Measurements from ENCODE around the gene ZNF554.
"Not testable (repeated sequence)": the region's sequence is repeated elsewhere in the genome, so short reads cannot be mapped to it uniquely, and the experiment has no call there.

The ZNF554 gene

DNA sequence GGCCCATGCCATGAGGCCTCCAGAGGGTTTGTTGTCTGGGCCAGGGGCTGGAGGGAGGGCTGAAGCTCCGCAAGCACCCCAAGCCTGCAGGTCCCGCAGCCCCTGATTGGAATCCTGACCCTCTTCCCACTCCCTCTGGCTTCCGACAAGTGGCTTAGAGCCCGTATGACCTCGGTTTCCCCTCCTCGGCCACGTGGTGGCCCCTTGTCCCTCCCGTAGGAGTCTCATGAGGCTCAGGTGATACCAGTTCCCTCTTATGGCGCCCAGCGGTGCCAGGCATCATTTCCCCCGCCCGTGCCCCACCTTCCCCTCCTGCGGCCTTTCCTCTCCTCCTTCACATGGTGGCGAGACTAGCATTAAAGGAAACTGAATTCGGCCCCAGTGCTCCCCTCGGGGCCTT lies 28.2 kb upstream of the ZNF554 start:
- FAIRE-seq, result no peak

DNA sequence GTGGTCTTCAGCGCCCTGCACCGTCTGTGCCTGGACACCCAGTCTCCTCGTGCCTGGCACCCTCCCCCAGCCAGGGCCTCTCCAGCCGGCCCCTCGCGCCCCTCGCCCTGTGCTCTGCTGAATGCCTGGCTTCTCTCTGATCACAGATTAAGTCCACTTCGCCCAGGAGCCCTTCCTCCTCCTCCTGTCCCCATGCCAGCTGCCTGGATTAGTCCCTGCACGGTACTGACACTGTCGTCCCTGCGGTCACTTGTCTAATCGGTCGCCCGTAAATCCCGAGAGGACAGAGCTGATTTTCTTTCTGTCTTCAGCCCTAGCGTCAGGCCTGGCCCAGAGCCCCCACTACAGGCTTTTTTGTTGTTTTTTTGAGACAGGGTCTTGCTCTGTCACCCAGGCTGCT lies 27.8 kb upstream of the ZNF554 start:
- no peak for FAIRE-seq

DNA sequence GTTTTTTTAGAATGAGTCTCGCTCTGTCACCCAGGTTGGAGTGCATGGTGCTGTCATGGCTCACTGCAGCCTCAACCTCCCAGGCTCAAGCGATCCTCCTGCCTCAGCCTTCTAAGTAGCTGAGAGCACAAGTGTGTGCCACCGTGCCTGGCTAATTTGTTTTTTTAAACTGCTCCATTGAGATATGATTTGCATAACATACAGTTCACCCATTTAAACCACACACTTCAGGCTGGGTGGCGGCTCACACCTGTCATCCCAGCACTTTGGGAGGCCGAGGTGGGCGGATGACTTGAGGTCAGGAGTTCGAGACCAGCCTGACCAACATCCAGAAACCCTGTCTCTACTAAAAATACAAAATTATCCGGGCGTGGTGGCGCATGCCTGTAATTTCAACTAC lies 27.0 kb upstream of the ZNF554 start:
- FAIRE-seq, result not testable (repeated sequence)

DNA sequence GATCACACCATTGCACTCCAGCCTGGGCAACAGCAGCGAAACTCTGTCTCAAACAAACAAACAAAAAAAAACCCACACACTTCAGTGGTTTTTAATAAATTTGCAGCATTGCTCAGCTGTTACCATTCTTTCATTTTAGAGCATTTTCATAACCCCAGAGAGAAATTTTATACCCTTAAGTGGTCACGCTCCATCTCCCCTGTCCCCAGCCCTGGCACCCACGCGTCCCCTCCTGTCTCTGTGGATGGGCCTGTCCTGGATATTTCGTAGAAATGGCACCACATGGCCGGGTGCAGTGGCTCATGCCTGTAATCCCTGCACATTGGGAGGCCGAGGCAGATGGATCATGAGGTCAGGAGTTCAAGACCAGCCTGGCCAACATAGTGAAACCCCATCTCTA lies 26.5 kb upstream of the ZNF554 start:
- FAIRE-seq, result no peak

DNA sequence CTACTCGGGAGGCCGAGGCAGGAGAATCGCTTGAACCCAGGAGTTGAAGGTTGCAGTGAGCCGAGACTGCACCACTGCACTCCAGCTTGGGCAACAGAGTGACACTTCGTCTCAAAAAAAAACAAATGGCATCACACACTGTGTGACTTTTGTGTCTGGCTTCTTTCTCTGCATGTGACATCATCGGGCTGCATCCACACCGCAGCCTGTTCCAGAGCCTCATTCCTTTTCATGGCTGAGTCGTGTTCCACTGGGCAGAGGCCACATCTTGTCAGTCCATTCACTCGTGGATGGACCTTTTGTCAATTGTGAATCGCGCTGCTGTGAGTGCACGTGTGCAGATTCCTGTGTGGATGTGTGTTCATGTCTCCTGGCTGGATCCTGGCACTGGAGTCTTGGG lies 26.1 kb upstream of the ZNF554 start:
- FAIRE-seq, result no peak

DNA sequence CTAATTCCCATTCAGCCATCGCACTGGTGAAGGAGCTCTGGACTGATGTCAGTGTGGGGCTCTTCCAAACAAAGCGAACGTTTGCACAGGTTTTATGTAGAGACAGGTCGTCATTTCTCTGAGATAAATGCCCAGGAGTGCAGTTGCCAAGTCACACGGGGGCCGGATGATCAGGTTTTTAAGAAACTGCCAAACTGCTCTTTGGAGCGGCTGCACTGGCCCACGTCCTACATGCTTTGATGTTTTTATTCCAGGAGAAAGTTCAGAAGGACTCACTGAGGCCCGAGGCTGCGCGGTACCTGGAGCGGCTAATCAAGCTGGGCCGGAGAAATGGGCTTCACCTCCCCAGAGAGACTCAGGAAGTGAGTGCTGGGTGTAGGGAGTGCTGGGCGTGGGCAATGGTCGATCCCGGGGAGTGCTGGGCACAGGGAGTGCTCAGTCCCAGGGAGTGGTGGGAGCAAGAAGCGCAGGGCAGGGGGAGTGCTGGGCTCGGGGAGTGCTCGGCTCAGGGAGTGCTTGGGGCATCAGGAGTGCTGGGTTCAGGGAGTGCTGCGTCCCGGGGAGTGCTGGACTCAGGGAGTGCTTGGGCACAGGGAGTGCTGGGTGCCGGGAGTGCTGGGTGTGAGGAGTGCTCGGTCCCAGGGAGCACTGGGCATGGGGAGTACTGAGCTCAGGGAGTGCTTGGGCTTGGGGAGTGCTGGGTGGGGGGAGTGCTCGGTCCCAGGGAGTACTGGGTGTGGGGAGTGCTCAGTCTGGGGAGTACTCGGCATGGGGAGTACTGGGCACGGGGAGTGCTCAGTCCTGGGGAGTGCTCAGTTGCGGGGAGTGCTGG lies 23.6 kb upstream of the ZNF554 start:
- no peak for FAIRE-seq

DNA sequence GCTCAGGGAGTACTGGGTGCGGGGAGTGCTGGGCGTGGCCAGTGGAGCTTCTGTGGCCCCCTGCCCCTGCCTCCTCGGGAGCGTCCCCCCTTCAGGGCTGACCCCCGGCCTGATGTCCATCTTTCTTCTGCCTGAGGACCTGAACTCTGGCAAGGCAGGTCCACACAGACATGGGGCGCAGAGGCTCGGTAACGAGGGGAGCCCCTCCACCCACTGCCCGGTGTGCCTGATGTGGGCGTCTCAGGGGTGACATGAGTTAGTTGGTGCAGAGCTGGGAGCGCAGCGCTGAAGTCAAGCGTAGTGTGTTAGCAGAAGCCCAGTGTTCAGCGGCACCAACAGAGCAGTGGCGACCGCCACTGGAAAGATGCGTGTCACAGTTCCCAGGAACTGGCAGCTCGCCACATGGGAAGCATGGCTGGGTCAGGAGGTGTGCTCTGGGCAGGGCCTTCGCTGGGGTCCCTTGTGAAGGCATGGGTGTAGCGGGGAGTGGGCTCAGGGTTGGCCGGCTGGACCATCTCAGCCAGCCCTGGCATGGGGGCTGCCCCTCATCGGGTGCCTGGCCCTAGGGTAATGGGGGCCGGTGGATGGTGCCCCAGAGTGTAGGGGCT lies 22.9 kb upstream of the ZNF554 start:
- FAIRE-seq, result no peak

DNA sequence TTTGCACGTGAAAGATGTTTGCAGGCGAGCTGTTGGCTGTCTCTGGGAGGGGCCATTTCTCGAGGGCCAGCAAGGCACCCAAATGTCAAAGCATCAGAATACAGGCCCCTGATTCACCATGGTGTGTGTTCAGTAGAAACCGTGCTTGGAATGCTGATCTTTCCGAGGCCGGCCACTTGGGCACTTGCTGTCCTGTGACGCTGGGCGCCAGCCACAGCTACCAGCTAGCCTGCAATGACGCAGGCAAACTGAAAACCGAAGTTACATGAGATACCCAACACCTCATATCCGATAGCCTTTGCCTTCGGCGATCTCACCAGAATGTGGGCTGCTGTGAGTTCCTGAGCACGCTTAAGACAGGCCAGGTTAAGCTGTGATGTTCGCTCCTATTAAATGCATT lies 22.4 kb upstream of the ZNF554 start:
- no peak for FAIRE-seq

DNA sequence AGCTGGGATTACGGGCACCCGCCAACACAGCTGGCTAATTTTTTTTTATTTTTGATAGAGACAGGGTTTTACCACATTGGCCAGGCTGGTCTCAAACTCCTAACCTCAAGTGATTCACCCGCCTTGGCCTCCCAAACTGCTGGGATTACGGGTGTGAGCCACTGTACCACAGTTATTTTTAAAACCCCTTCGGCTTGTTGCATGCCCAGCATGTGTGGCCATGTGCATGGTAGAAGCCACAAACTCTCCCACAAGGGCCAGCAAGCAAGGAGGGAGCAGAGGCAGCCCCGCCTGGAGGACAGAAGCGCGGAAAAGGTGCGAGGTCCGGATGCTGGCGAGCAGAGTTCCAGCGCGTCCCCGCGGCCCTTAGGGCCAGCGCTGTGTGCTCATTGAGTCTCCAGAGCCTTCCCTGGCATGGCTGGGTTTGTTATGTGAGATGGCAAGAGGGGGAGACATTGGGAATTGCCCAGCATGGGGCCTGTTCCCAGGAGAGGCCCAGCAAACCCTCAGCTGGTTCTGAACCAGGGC lies 21.4 kb upstream of the ZNF554 start:
- FAIRE-seq, result no peak

DNA sequence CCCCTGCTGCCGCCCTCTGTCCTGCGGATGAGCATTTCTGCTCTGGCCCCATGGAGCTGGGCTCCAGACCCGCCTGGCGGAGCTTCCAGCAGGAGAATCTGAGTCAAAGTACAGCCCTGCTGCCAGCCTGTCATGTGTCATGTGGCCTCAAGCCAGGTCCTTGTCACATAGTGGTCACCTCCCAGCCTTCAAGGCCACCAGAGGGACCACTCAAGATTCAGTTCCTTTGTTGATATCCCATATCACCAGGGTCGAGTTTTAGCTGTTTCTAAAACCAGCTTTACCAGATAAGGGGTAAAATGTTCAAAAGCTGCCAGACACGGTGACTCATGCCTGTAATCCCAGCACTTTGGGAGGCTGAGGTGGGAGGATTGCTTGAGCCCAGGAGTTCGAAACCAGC lies 20.9 kb upstream of the ZNF554 start:
- no peak for FAIRE-seq

DNA sequence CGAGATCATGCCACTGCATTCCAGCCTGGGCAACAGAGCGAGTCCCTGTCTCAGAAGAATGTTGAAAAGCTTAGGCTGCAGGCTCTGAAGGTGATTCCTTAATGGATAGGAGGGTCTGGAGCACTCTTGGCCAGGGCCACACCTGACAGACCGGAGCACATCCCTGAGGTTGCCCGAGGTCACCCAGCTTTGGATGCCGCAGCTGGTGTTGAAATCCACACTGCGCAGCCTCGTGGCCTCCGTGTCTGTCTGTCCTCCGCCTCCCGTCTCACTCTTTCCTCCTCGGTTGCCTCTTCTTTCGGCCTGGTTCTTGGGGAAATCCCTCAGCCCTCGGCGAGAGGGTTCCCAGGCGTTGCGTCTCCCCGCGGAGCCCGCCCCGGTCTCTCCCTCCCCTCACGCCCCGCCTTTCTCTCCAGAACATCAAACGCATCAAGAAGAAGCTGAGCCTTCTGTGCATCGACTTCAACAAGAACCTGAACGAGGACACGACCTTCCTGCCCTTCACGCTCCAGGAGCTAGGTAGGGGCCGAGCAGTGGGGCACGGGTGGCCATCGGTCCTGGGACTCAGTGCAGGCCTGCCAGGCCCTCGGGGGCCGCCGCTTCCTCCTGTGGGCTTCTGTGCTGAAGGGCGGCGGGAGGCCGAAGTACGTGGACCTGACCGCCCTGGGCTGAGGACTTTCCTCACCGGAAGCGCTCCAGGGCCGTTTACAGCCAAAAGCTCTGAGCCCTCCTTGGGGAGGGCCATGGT lies 20.2 kb upstream of the ZNF554 start:
- FAIRE-seq, result no peak

DNA sequence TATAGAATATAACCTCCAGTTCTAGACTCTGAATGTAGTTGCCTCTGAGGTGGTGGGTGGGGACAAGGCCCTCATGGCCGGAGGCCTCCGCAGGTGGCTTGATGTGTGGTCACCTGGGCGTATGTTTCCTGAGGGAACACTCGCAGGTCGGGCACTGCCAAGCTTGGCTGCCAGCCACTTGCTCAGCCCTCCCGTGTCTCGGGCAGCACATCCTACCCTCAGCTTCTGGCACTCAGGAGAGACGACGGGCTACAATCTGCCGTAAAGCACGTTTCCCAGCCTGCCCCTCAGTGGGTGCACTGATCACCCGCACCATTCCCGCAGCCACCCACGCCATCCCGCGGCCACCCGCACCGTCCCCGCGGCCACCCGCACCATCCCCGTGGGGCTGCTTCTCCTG lies 19.2 kb upstream of the ZNF554 start:
- FAIRE-seq, result no peak

DNA sequence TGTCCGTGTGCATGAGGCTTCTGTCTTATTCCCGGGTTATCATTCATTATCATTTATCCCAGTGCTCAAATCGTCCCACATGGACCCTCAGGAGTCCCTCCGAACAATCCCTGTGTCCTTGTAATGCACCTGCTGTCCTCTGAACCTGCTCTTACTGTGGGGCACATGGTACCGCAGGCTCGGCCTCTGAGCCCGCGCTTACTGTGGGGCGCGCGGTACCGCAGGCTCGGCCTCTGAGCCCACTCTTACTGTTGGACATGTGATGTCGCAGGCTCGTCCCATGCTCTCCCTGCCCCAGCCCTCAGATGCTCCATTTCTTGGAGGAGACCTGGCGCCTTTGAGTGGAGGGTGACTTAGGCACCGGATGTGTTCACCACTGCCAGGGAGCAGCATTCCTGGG lies 16.8 kb upstream of the ZNF554 start:
- FAIRE-seq, result no peak

DNA sequence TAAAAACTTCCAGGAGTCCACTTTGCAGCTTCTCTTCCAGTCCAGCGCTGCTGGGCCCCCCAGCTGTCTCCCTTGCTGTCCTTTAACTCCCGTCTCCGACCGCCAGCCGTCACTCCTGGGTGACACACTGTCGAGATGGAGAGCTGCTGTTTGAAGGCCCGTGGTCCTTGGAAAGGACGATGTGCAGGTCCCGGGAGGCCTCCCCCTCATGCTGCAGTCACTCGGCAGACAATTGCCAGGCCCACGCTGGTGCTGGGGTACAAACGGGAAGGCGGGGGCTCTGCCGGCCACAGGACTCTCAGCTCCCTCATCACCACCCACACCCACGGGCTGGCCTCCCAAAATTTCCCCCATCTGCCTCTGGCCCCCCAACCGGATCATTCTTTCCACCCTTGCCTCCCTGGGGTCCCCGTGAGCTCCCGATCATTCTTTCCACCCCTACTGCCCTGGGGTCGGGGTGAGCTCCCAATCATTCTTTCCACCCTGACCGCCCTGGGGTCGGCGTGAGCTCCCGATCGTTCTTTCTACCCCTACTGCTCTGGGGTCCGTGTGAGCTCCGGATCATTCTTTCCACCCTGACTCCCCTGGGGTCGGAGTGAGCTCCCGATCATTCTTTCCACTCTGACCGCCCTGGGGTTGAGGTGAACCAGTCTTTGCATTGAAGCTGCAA lies 16.0 kb upstream of the ZNF554 start:
- FAIRE-seq, result no peak

DNA sequence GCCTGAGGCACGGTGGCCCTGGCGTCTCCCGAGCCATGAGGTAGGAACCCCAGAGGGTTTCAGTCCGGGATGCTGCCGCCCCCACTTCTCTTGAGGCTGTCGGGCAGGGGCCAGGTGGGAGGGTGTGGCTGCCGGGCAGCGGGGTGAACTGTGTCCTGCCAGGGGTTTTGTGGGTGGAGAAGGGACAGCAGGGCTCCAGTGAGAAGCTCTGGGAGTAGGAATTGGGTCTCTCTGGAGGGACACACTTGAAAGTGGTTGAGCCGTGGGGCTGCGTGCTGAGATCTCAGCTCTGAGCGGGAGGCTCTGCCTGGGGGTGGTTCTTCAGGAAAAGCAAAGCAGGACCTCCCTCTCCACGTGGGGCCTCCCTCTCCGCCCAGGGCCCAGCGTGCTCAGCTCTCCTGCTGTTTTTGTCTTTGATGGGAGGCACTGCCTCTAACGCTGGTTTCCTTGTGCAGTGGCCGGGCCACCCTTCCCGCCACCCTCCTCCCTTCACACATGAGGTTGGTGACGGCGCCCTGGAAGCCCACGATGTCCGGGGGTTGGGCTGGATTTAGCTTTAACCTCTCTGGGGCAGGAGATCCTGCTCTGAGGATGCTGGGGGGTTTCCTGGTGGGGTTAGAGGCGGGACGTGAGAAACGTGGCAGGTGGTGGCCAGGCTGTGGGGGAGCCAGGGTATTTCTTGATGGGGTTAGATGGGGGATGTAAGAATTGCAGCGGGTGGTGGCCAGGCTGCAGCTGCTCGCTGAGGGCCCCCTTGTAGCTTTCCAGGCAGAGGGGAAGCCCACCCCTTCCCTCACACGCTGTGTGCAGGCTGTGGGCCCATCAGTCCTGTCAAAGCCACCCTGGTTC lies 15.3 kb upstream of the ZNF554 start:
- no peak for FAIRE-seq

DNA sequence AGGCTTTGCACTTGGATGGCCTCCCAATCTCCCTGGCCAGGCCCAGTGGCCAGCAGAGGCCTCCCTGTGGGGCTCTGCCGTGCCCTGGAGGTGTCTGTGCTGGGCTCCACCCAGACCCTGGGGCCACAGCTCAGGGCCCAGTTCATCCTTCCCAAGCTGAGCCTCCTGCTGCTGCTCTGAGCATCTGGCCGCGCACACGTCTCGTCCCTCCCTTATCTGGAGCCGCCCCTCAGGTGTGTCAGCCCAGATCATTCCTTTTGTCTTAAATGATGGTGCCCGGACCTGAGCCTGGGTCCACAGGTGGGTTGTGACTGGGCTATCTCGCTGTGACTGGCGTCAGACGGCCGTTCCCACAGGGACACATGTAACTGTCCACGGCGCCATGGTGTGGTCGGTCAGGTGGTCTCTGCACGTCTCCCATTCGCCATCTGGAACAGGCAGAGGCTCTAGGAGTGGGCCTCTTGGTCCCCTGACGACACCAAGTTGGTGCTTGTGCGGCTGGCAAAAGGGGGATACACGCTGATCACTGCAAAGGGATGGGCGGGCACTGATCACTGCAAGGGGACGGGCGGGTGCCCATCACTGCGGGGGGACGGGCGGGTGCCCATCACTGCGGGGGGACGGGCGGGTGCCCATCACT lies 14.3 kb upstream of the ZNF554 start:
- no peak for FAIRE-seq

DNA sequence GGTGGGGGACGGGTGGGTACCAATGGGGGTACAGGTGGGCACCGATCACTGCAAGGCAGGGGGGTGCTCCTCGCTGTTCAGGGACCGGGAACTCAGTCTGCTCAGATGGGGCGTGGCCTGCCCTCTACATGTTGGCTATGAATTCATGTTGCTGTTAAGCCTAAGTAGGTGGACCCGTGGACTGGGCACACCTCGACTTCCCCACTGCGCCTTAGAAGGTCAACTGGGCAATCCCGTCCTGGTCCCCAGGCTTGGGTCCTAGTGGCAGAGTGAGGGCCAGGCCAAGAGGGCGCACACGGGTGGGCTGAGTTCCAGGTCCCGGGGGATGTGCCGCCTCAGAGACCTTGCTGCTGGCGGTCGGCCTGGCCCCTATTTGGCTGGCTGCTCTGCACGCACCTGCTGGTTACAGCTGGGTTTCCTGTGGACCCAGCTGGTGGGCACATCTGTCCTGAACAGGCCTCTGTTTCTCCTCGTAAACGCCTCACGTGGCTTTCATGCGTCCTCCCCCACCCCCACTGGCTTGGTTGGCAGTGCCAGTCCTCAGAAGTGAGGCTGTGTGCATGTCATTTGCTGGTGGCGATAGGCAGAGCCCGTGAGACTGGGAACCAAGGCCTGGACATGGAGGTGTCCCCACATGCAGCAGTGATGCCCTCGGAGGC lies 13.5 kb upstream of the ZNF554 start:
- no peak for FAIRE-seq

DNA sequence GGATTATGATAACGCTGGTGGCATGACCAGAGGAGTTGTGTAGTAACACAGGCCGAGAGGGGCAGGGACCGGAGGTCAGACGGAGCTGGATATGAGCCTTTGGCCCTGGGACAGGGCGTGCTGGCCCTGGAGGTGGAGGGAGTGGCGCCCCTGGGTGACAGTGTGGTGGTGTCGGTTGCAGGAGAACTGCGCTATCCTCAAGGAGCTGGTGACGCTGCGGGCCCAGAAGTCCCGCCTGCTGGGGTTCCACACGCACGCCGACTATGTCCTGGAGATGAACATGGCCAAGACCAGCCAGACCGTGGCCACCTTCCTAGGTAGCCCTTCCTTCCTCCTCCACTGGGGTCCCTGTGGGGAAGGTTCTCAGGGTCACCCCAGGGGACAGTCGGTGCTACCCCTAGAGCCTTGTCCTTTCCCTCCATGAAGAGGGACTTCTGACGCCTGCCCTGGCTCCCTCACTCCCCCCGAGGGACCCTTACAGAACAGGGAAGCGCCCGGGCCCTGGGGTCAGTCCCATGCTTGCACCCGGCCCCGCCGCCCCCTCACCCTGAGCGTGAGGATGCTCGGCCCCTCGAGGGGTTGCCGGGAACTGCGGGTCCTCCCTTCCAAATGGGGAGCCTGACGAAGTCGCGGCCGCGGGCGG lies 12.8 kb upstream of the ZNF554 start:
- no peak for FAIRE-seq

DNA sequence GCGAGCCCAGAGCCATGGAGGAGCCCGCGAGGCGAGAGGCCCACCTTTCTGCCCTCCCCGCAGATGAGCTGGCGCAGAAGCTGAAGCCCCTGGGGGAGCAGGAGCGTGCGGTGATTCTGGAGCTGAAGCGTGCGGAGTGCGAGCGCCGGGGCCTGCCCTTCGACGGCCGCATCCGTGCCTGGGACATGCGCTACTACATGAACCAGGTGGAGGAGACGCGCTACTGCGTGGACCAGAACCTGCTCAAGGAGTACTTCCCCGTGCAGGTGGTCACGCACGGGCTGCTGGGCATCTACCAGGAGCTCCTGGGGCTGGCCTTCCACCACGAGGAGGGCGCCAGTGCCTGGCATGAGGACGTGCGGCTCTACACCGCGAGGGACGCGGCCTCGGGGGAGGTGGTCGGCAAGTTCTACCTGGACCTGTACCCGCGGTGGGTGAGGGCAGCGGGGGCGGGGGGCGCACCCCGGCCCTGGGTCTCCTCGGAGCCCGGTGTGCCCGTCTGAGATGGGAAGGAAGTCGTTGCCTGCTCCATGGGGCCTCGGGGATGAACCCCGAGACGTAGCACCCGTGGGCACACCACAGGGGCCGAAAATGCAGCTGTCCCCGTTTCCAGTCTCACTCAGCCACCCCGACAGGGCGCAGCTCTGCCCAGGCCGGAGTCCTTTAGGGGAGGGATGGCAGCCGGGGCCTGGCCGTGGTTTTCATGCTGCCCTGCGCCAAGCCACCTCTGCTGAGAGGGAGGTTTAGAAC lies 12.1 kb upstream of the ZNF554 start:
- FAIRE-seq, result no peak

Data from islet of Langerhans (tissue), 1 donor.